Fibroblast of lung (primary cell): Measurements from ENCODE around the gene PIK3R2. TPM values are rescaled to one million over a fixed set of nuclear protein-coding genes. Genes with fewer than 3 reads are reported as not detected.

Experiments
- DNase-seq, 2 donors: peaks; one replicate each; pipeline versions ENCODE4 v3.0.0 to v3.0.0-alpha.2; 2010; ENCODE audit warnings: low read depth in 2 of 2
- H2AFZ ChIP-seq: 2 replicates; pipeline ENCODE4 v1.5.1; 2012; ENCODE audit warnings: low read length, control low read depth, inconsistent platforms
- H3K27ac ChIP-seq: 2 replicates; pipeline ENCODE4 v1.5.1; 2011; ENCODE audit warnings: low read length, control low read depth; ENCODE audit not compliant: insufficient read depth
- H3K27me3 ChIP-seq: 2 replicates; pipeline ENCODE4 v1.5.1; 2011; ENCODE audit warnings: mild to moderate bottlenecking, low read length; ENCODE audit not compliant: control insufficient read depth, insufficient read depth
- H3K36me3 ChIP-seq: 2 replicates; pipeline ENCODE4 v1.5.1; 2011; ENCODE audit warnings: low read length; ENCODE audit not compliant: control insufficient read depth, insufficient read depth
- H3K4me1 ChIP-seq: 2 replicates; pipeline ENCODE4 v1.5.1; 2011; ENCODE audit warnings: low read length; ENCODE audit not compliant: control insufficient read depth, insufficient read depth; ENCODE audit errors: extremely low read depth
- H3K4me2 ChIP-seq: 2 replicates; pipeline ENCODE4 v1.5.1; 2011; ENCODE audit warnings: low read length, control low read depth; ENCODE audit not compliant: insufficient read depth; ENCODE audit errors: extremely low read depth
- H3K4me3 ChIP-seq, 4 experiments: fragments of 200-600 bp in 1 of 4; sonication (generic) in 1 of 4; replicated peaks in 1 of 4; 2 replicates each; pipeline ENCODE4 v1.5.1; 2011 to 2016; ENCODE audit warnings: low read length in 4 of 4, low read depth in 3 of 4, mild to moderate bottlenecking in 3 of 4, control low read depth in 2 of 4, inconsistent platforms in 1 of 4, mixed read lengths in 1 of 4; ENCODE audit not compliant: insufficient read depth in 1 of 4; ENCODE audit errors: control extremely low read depth in 1 of 4
- H3K79me2 ChIP-seq: 2 replicates; pipeline ENCODE4 v1.5.1; 2012; ENCODE audit warnings: mild to moderate bottlenecking, low read length, inconsistent platforms; ENCODE audit not compliant: control insufficient read depth, insufficient read depth
- H3K9ac ChIP-seq: 2 replicates; pipeline ENCODE4 v1.5.1; 2011; ENCODE audit warnings: mild to moderate bottlenecking, low read length, control low read depth; ENCODE audit not compliant: insufficient read depth
- H3K9me3 ChIP-seq: 2 replicates; pipeline ENCODE4 v1.5.1; 2012; ENCODE audit warnings: low read depth, low read length; ENCODE audit not compliant: control insufficient read depth, insufficient read depth
- H4K20me1 ChIP-seq: 2 replicates; pipeline ENCODE4 v1.5.1; 2011; ENCODE audit warnings: low read length; ENCODE audit not compliant: control insufficient read depth, insufficient read depth; ENCODE audit errors: extremely low read depth
- CTCF ChIP-seq, 2 donors: IDR thresholded peaks in 1 of 2; conservative IDR thresholded peaks in 1 of 2; 1 replicate in 1 of 2; 2 replicates in 1 of 2; pipeline ENCODE4 v1.5.1; 2011 to 2012; ENCODE audit warnings: low read length in 2 of 2, control low read depth in 1 of 2, inconsistent platforms in 1 of 2, low read depth in 1 of 2, mild to moderate bottlenecking in 1 of 2
- EZH2 ChIP-seq: IDR thresholded peaks from 2 replicates; pipeline ENCODE4 v1.5.1; 2012; ENCODE audit warnings: low read length, control low read depth, mild to moderate bottlenecking; ENCODE audit errors: missing control alignments
- polyA plus RNA-seq, 2 donors: library from polyadenylated mRNA; depleted of rRNA in 1 of 2; stranded (reverse) in 1 of 2; unstranded in 1 of 2; fragments of >200 nt; gene quantifications; 2 replicates each; pipeline ENCODE4 v1.2.1, GENCODE V29; 2011 to 2012; ENCODE audit warnings: missing spikeins in 1 of 2
- total RNA-seq: library from RNA; depleted of rRNA; stranded (reverse); fragments of >200 nt; gene quantifications from 2 replicates; pipeline ENCODE4 v1.2.1, GENCODE V29; 2014

The PIK3R2 gene
- total and polyA plus RNA-seq, 2 donors (not counting 1 experiment from before 2014, with no cell fraction given): 10.1 to 18.4 TPM

GRCh38 chr19:18204394-18205199, 51.6 kb downstream of the PIK3R2 start:
- H3K9ac ChIP-seq: peak overlapping the region; percentile 94
- DNase-seq: no peak
- peaks cover 21% of the 10 kb centered on the region for H3K4me1 ChIP-seq
- TF ChIP-seq CTCF (conservative IDR thresholded peaks at IDR 0.05 in 1 of 2, IDR thresholded peaks at IDR 0.05 in 1 of 2; ENCODE audit: low read depth in 1 of 2, low read length in 2 of 2) (no peak), EZH2 (no peak)
- no peaks in the 10 kb centered on the region for H3K27me3 ChIP-seq
- H3K4me3 ChIP-seq: peak overlapping the region; percentile 66 to 82 (median 76)
- no peaks in the 10 kb centered on the region for H4K20me1 ChIP-seq
- H3K4me2 ChIP-seq: peak overlapping the region; percentile 64
- peaks cover 5% of the 10 kb centered on the region for H3K36me3 ChIP-seq
- H3K27ac ChIP-seq: peak overlapping the region; percentile 100
- peak overlapping the region; percentile 26 for H2AFZ ChIP-seq
- peaks cover 14% of the 10 kb centered on the region for H3K79me2 ChIP-seq
- H3K9me3 ChIP-seq: no peaks in the 10 kb centered on the region

- peak; percentile 74 to 82 for DNase-seq
- TF ChIP-seq CTCF (conservative IDR thresholded peaks at IDR 0.05 in 1 of 2, IDR thresholded peaks at IDR 0.05 in 1 of 2; ENCODE audit: low read depth in 1 of 2, low read length in 2 of 2): no peak
- TF ChIP-seq EZH2: no peak
- H3K79me2 ChIP-seq: peaks cover 14% of the 10 kb centered on the region
Observed at GRCh38 chr19:18205200-18205892, 52.4 kb downstream of the PIK3R2 start.

DNA sequence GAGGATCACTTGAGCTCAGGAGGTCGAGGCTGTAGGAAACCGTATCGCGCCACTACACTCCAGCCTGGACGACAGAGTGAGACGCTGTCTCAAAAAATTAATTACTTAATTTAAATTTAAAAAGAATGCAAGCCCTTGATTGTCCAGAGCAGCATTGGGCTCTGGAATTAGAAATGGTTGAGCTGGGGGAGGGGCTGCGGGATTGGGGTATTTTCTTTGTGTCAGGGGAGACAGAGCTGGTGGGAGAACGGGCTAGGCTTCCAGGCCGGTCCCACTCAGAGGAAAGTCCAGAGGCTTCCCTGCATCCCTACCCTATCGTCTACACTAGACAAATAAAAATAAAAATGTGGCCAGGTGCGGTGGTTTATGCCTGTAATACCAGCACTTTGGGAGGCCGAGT, 53.1 kb downstream of the PIK3R2 start:
- Histone ChIP-seq H2AFZ (no peak overlapping the region), H3K4me3 (no peak overlapping the region), H4K20me1 (no peaks in the 10 kb centered on the region), H3K27ac (peak overlapping the region; percentile 100), H3K9me3 (no peaks in the 10 kb centered on the region), H3K4me2 (peak overlapping the region; percentile 64), H3K36me3 (peaks cover 5% of the 10 kb centered on the region), H3K27me3 (no peaks in the 10 kb centered on the region), H3K79me2 (peaks cover 14% of the 10 kb centered on the region), H3K9ac (peak overlapping the region; percentile 94), H3K4me1 (peaks cover 23% of the 10 kb centered on the region)
- DNase-seq: no peak
- TF ChIP-seq CTCF (conservative IDR thresholded peaks at IDR 0.05 in 1 of 2, IDR thresholded peaks at IDR 0.05 in 1 of 2; ENCODE audit: low read depth in 1 of 2, low read length in 2 of 2) (no peak), EZH2 (no peak)

More at GRCh38 chr19:18205200-18205892, 52.4 kb downstream of the PIK3R2 start:
- Histone ChIP-seq H3K9me3 (no peaks in the 10 kb centered on the region), H3K27me3 (no peaks in the 10 kb centered on the region), H3K9ac (peak overlapping the region; percentile 94), H2AFZ (no peak overlapping the region), H3K27ac (peak overlapping the region; percentile 100), H3K4me2 (peak overlapping the region; percentile 64), H3K4me1 (peaks cover 23% of the 10 kb centered on the region), H3K4me3 (peak overlapping the region; percentile 66 to 82 (median 76)), H3K36me3 (peaks cover 5% of the 10 kb centered on the region), H4K20me1 (no peaks in the 10 kb centered on the region)
